Muscle of back (tissue), 11 donors: ENCODE data around the gene PRSS12. TPM values are rescaled to one million over a fixed set of nuclear protein-coding genes. Genes with fewer than 3 reads are reported as not detected.
"Not testable (repeated sequence)": the region's sequence is repeated elsewhere in the genome, so short reads cannot be mapped to it uniquely, and the experiment has no call there.

Source experiments
- DNase-seq, 3 donors: peaks; one replicate each; pipeline versions ENCODE4 v3.0.0 to v3.0.0-alpha.2; 2013
- polyA plus RNA-seq, 10 donors: library from polyadenylated mRNA; unstranded; fragments of 120-200 nt; gene quantifications; one replicate each; pipeline ENCODE4 v1.2.1, GENCODE V29; 2013; ENCODE audit not compliant: insufficient read length in 10 of 10

PRSS12 gene
- polyA plus RNA-seq, 10 donors: 3.6 to 23.1 (median 5.5) TPM

DNA sequence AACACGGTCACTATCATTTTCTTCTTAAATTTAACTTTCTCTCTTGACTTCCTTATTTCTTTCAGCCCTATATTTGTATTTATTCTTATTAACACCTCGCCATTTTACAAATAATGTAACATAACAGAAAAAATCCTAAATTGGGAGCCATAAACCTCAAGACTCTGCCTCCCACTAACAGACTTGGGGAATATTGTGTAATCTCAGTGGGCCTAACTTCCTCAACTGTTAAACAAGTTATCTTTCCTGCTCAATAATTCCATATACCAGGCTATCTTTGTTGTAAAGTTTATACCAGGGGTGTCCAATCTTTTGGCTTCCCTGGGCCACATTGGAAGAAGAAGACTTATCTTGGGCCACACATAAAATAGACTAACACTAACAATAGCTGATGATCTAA lies 26.2 kb downstream of the PRSS12 start:
- DNase-seq: no peak

DNA sequence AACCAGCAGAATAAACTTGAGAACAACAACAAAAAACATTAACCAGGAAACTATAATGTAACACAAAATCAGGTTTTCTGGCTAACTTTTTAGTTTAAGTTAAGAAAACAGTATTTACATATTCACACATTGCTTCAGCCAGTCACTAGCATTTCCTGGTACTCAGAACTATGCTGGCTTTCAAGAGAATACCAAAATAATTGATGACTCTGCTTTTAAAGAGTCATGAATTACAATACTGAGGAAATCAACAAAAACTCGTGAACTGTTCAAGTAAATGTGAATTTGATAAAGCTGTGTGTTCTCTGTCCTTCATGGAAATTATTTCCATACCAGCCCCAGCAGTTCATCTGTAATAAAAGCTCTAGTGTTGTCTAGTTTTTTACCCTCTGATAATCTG lies 27.4 kb downstream of the PRSS12 start:
- no peak for DNase-seq

DNA sequence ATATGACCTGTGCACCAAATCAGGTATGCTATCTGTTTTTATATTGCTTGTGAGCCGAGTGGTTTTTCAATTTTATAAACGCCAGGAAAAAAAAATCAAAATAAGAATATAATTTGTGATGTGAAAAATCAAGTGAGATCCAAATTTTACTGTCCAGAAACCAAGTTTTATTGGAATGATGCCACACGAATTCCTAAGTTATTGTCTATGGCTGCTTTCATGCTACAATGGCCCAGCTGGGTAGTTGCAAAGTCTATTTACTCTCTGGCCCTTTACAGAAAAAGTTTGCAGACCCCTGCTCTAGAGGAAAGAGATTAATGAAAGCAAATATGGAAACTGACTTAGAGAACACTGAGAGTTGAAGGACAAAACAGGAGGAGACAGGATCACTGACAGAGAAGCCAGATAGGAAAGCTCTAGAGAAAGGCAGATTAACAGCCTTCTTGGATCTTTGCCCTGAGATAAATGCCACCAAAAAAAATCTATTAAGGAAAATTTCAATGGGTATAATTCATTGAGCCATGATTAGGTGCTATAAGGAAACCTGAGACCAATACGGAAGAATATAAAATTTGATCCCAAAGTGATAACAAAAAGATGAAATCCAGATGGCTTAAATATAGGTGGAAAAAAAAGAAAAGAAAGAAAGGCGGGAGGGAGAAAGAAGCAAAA lies 29.8 kb downstream of the PRSS12 start:
- DNase-seq: peak in 2 of 3 donors; percentile 46 to 71

DNA sequence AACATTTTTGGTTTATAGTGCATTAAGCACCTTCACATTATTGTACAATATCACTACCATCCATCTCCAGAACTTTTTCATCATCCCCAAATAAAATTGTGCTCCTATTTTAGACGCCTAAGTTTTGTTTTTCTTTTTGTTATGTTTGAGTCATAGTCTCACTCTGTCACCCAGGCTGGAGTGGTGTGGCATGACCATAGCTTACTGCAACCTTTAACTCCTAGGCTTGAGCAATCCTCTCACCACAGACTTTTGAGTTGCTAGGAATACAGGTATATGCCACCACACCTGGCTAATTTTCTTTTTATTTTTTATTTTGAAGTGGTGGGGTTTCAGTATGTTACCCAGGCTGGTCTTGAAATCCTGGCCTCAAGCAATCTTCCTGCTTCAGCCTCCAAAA lies 33.9 kb downstream of the PRSS12 start:
- no peak for DNase-seq

DNA sequence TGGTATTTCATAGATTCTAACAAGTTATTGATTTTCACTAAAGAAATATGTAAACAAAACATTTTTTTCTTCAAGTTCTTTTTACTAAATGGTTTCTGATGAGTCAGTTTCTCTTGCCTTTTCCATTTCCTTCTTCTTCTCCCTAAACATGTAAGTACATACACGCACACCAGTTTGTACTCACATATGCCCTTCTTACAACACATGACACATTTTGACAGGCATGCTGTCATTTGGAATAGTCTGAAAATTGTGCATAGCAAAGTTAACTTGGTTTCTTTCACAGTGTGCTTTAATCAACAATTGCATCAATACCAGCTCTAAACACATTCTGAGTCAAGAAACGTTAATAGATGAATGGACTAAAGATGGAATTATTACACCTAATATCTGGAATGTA lies 35.1 kb downstream of the PRSS12 start:
- no peak for DNase-seq

DNA sequence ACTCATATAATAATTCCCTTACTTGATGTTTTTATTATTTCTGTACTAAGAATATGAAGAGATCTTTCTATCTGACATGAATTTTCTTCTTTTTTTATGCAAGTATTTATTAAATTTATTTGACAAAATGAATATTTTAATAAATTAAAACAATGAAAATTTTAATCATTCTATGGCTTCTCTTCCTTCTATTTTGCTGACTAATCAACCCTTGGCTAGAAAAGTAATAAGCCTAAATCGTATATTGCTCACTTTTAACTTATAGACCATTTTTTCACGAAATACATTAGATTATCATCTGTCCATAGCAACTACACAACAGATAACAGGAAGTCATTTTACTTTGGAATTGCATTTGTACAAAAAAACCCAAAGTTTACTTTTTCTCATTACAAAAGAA lies 38.6 kb downstream of the PRSS12 start:
- no peak for DNase-seq

DNA sequence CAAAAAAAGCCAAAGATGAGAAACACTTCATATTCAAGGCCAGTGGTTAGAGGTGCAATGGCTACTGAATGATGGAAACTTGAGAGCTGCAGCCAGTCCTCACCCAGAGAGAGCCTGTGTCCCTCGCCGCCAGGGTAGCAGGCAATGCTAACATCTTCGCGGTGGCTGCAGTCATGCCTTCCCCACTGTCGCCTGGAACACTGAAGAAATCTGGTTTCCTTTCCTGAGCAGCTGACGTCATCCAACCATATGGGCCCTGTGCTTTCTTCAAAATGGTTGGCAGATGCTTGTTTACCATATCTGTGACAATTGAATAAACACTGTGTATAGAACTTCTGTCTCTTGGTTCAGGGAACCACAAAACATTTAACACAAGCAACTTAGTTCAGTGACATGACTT lies 39.7 kb downstream of the PRSS12 start:
- no peak for DNase-seq

DNA sequence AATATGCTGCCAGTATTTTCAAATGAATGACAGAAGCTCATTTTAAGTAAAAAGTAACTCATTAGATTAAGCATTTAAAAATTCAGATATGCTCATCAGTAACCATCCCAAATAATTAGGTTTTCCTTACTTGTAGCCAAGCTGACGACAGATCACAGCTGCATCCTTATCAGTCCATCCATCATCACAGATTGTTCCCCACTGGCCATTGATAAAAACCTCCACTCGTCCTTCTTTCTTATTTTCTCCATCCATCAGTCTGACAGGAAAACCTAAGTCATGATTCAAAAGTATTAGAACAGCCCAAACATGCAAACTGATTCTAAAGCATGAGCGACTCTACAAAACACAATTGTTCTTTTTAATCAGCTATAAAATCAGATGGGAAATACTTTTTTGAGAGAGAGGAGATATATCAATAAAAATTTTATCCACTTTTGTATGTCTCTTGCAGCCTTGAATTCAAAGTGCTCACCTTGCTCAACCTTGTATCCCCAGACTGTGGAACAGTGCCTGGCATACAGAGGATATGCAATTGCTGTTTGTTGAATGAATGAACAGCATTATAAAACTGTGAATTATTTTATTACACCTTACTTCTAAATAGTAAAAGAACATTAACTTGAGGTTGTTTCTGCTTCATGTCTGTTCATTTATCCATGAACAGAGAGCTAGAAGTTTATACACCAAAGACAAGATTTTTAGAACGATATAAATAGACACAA lies 44.3 kb downstream of the PRSS12 start:
- no peak for DNase-seq

DNA sequence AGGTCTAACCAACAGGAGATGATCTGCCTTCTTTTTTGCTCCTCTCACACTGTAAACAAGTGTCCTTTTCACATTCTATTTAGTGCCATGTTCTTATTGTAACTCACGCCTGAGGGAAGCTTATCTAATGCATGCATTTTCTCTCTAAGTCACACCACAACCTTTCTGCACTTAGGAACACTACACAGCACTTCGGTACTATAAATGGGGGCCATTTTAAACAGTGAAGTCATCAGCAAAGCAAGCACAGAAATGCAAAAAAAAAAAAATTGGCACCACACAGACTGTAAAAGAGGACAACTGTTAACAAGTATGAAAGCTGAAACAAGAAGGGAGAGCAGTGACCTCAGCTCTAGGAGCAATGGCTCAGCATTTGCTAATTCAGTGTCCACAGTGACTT lies 45.2 kb downstream of the PRSS12 start:
- DNase-seq: no peak

DNA sequence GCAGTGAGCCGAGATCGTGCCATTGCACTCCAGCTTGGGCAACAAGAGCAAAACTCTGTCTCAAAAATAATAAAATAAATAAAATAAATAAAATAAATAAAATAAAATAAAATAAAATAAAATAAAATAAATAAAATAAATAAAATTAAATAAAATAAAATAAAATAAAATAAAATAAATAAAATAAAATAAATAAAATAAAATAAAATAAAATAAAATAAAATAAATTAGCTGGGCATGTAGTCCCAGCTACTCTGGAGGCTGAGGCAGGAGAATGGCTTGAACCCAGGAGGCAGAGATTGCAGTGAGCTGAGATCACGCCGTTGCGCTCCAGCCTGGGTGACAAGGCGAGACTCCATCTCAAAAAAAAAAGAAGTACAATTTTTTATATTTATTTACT lies 53.2 kb downstream of the PRSS12 start:
- DNase-seq: not testable (repeated sequence)

DNA sequence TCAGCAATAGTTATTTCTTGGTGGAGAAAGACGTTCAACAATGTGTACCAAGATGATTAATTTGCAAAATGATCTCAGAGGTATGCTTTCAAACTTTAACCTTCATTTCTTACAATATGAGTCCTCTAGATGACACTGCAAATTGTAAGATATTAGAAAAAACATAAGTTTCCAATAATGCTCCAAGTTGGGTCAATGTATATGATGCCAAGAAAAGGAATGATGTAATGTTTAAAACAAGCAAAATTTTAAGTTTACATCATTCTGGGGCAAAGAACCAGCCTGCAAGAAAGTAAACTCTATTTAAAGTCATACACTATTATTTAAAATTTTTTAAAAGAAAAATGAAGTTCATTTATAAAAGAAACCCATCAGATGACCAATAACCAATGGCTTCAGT lies 56.1 kb downstream of the PRSS12 start:
- DNase-seq: peak in 1 of 3 donors; percentile 18

DNA sequence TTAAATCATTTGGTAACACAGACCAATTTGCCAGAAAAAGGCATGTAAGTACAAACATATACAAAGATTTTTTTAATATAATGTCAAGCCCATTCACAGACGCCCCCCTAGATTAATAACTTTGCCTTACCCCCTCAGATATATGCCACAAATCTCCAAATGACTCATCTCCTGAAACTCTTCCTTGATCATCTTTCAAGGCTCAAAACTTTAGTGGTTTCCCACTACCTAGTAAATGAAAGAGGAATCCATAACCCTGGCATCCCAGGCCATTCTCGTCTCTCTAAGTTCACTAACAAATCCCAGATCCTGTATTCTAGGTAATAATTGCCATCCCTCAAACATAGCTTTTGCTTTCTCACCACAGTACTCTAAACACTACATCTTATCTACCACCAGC lies 61.9 kb downstream of the PRSS12 start:
- DNase-seq: no peak

DNA sequence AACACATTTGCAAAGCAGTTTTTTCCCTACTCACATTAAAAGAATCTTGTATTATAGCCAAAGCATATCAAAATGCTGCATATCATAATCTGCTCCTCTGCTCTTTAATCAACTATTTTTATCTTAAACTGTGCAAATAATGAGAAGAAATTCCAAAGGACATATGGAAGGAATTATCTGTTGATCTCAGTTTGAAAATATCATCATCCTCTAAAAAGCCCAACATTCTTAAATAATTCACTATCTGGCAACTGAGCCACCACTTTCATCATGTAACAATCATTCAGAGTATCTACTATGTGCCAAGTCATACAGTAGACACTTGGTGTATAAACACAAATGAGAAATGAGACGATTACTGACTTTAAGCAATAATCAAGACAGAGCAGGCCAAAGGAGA lies 63.0 kb downstream of the PRSS12 start:
- peak; percentile 69 to 92 (median 84) for DNase-seq

DNA sequence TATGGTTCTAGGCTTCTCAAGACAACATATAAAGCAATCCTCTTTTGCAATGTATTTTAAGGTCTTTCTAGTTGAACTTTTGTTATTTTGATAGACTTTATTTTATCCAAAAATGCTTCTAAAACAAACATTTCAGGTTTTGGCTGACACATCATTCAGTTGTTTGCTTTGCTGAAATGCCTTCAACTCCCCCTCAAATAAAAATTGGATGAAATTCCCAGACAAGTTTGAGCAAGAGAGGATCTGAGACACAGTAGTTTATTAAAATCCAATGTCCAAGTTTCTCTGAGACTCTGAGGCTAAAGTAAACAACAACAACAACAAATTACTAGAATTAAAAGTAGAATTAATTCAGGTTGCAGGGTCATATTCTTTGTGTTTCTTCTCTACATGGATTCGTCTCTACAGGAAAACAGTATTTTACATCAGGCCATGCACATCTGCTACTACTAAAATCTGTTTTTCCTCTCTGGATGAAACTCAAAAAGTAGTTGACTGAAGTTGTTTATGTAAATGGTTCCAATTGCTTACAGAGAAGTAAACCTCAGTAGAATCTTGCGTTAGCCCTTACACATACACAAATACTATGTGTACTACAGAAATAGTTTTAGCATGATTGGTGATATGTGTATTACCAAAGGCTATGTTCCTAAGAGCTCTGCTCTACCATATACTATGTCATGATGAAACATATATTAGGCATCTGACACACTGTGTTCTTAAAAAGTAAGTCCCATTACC lies 64.9 kb downstream of the PRSS12 start:
- peak in 1 of 3 donors; percentile 59 for DNase-seq

DNA sequence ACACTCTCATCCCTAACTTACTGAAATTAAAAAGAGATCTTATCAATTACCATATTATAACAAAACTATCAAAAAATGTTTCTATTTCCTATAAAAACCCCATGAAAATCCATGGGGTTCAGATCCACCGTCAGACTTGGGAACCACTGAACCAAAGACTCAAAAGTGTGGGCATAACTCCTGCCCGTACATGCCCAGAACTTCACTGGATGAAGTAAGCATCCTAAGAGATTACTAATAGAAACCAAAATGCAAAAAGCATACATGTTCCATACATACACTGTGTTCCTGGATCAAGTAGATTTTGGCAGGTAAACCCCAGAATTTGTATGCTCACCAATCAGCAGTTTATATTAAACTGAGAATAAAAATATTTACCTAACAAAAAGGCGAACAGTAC lies 66.1 kb downstream of the PRSS12 start:
- DNase-seq: no peak

DNA sequence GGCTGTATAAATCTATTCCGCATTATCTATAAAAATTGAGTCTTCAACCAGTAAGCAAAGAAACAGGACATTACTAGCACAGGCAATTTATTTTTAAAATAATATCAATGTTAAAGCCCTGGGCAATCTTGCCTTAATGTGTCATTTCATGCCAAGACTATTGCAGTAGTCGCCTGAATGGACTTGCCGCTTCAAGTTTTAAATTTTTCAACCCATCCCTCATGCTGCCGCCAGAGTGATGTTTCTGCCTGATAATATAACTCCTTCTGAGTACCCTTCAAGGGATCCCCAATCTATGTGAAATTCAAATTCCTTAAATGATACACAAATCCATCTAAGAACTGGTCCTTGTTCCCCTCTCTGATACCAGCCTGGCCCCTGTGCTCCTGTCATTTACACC lies 66.9 kb downstream of the PRSS12 start:
- no peak for DNase-seq

DNA sequence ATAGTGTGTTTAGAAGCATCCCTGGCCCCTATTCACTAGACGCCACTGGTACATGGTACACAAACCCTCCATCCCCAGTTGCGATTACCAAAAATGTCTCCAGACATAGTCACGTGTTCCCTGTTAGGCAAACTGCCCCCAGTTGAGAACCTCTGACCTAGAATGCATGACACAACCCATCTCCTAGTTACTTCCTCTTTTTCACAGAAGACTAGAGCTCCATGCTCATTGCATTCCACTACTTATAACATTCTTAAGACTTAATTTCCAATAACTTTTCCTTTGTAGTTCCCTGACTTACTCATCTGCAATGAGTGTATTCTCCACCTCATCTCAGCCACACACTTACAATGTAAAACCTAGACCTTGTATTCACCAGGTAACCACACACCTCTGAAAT lies 68.6 kb downstream of the PRSS12 start:
- no peak for DNase-seq

DNA sequence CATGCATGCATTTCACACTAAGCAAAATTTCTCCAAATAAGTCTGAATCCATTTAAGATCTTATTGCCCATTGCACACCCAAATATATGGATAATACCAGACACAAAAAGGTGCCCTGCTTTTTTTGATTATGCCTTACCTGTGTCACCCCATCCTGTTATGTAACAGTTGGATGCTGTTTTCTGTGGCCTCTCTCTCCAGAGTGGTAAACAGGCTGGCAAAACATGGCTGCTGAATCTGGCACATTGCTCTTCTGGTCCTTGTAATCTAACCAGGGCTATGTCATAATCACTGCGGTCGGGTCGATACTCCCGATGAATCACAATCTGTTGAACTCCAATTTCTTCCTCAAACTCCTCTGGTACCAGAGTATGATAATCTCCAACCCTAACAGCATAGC lies 70.1 kb downstream of the PRSS12 start:
- DNase-seq: no peak

DNA sequence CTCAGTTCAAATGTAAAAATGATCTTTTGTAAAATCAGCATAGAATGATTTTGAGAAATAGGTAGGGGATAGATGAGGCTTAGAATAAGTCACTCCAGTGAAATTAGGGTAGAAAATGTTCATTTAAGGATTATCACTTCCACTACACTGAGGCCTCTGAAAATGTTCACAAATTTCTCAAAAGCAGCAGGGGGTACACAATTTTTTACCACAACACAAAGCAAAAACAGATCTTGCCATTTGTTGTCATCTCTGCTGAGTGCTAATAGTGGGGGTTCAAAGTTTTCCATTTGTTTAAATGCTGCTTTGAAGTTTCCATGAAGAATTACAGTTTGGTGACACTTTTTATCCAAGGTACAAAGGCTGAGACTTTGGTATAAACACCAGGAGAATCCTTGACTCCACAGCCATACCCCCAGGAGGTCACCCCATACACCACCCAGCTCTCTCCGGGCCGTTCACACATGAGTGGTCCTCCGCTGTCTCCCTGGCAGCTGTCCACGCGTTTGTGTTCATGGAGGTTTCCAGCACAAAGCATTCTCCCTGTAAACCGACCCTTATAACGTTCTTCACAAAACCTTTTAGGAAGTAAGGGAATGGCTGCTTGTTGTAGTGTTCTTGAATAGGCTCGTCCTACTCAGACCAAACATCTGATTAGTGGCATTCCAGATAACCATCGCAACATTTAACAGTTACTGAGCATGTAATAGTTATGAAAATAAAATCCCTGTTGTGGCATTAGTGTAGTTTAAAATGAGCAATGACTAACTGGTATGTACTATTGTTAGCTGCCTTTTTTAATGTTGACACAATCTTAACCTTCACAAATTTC lies 71.0 kb downstream of the PRSS12 start:
- peak in 1 of 3 donors; percentile 16 for DNase-seq

DNA sequence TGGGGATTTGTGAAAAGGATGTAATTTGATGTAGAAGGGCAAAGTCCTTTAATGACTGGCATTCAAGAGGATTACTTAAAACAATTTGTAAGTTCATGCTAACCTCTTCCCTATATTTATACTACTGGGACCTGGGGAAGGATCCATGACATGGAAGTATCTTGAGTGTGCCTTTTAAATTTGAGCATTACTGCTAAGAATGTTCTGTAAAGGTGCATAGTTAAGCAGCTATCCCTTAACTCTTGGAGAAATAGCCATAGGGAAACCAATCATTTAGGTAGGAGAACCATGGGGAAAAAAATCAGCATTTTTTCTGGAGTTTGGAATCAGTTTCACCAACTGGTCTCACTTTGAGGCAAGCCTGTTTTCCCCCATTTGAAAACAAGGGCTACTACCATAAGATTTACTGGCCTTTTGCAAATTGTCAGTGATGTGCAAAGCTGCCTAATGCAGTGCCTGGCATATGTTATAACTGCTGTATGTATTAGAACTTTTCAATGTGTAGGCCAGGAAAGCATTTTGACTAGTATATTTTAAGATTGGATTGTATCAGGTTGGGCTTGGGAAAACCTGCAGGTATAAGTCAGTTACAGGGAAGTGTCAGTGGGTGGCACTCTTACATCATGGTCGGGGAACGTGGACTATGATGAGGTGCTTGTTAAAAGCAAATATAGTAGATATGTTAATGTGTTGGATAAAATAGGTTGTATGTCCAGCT lies 72.1 kb downstream of the PRSS12 start:
- peak; percentile 60 to 76 (median 69) for DNase-seq

DNA sequence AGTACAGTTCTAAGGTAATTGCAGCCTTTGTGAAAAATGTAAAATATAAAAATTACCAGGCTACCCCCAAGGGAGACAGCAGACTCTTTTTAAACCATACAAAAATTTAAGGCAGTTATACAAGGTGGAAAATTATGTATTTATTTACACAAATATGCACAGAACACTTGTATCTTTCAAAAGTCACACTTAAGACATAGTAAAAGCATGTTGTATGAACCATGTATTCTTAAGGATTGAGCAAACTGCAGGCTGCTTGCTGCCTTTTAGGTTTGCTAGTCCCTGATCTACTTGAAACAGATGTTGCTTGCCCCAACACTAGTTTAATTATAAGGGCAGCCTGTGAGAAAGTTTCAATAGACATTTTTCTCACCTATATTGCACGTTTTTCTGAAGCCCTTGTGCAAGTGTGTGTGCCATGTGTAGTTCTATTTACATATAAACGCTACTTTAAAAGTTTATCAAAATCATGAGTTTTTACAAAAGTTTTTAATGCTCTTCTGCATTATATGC lies 72.8 kb downstream of the PRSS12 start:
- no peak for DNase-seq
